Measurements from ENCODE around the gene MARCHF2. TPM values are rescaled to one million over a fixed set of nuclear protein-coding genes. Genes with fewer than 3 reads are reported as not detected.

Gene MARCHF2
- total RNA-seq, 1 donor: 51.8 TPM

- no peak for DNase-seq (ENCODE audit: low read depth)
- TF ChIP-seq CTCF (IDR thresholded peaks at IDR 0.05; ENCODE audit: insufficient read depth, low read depth, low read length): no peak
- H3K4me3 ChIP-seq (ENCODE audit: low read depth, low read length): no peak overlapping the region
Measured at GRCh38 chr19:8452446-8453123, 39.5 kb downstream of the MARCHF2 start.

DNA sequence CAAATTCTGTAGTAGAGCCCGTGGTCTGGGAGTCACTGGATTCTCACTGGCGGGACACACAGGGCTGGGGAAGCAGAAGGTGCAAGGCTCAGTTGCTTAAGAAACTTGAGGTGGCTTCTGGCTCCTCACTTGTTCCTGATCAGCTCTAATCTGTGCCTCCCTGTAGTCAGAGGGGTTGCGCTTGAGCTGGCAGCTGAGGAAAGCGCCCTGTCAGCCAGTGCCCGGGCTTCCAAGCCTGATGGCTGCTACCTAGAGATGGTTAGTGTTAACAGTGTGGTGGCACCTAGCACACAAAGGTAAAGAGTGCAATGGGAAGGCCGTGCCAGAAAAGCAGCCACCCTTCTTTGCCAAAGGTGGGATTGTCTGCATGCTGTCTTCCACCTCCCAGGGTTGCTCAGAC lies 40.5 kb downstream of the MARCHF2 start:
- no peak for DNase-seq (ENCODE audit: low read depth)
- TF ChIP-seq CTCF (IDR thresholded peaks at IDR 0.05; ENCODE audit: insufficient read depth, low read depth, low read length): no peak
- no peak overlapping the region for H3K4me3 ChIP-seq (ENCODE audit: low read depth, low read length)

- no peak for TF ChIP-seq CTCF (IDR thresholded peaks at IDR 0.05; ENCODE audit: insufficient read depth, low read depth, low read length)
- DNase-seq (ENCODE audit: low read depth): no peak
- H3K4me3 ChIP-seq (ENCODE audit: low read depth, low read length): no peak overlapping the region
Measured at GRCh38 chr19:8454218-8454617, 41.1 kb downstream of the MARCHF2 start.

GRCh38 chr19:8455018-8455417 lies 41.9 kb downstream of the MARCHF2 start:
- no peak for DNase-seq (ENCODE audit: low read depth)
- no peak overlapping the region for H3K4me3 ChIP-seq (ENCODE audit: low read depth, low read length)
- TF ChIP-seq CTCF (IDR thresholded peaks at IDR 0.05; ENCODE audit: insufficient read depth, low read depth, low read length): no peak

GRCh38 chr19:8456064-8456463 lies 43.0 kb downstream of the MARCHF2 start:
- TF ChIP-seq CTCF (IDR thresholded peaks at IDR 0.05; ENCODE audit: insufficient read depth, low read depth, low read length): peak; percentile 42
- no peak overlapping the region for H3K4me3 ChIP-seq (ENCODE audit: low read depth, low read length)
- no peak for DNase-seq (ENCODE audit: low read depth)

DNA sequence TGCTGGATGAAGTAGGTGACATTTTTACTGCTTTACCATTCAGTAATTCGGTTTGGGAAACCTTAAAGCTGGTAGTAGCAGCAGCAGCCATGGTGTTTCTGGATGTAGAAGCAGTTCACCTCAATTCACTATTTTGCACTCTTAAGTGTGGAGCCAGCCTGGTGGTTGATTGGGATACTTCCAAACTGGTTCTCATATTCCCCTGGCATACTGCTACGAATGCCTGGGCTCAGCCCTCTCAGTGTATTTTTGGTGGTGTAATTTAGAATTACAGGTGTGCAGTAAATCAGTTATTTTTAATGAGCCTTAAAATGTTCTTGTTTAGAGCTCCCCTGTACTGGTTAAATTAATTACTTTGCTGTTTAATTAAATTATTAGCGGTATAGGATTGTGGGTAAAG lies 44.1 kb downstream of the MARCHF2 start:
- no peak overlapping the region for H3K4me3 ChIP-seq (ENCODE audit: low read depth, low read length)
- no peak for DNase-seq (ENCODE audit: low read depth)
- no peak for TF ChIP-seq CTCF (IDR thresholded peaks at IDR 0.05; ENCODE audit: insufficient read depth, low read depth, low read length)

DNA sequence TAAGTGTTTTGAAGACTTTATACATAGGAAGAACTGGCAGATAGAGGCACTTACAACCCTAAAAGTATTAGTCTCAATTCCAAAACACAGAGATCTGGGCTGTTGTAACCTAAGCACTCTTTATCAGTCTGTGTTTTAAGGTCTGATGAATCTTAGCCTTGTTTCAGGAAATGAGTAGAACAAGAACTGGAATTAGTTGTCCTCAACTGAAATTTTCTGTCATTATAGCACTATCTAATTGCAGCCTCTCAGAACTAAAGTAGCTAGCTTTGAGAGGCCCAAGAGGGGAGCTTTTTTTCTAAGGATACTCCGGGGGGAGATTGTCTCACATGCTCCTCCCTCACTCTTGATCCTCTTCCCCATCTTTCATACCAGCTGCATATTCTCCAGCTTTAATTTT lies 44.7 kb downstream of the MARCHF2 start:
- TF ChIP-seq CTCF (IDR thresholded peaks at IDR 0.05; ENCODE audit: insufficient read depth, low read depth, low read length): no peak
- H3K4me3 ChIP-seq (ENCODE audit: low read depth, low read length): no peak overlapping the region
- DNase-seq (ENCODE audit: low read depth): peak; percentile 82

All from fibroblast of villous mesenchyme (primary cell).